HL-60 (cell line): ENCODE results near the gene INPP5E.

Source experiments
- CTCF ChIP-seq: IDR thresholded peaks from one replicate; pipeline ENCODE4 v1.5.1; 2011; ENCODE audit warnings: low read length, control low read depth, inconsistent platforms; ENCODE audit not compliant: insufficient read depth
- GABPA ChIP-seq: IDR thresholded peaks from 2 replicates; pipeline ENCODE4 v1.6.1; 2012; ENCODE audit warnings: low read depth
- POLR2AphosphoS5 ChIP-seq: IDR thresholded peaks from 2 replicates; pipeline ENCODE4 v1.6.1; 2012; ENCODE audit warnings: low read depth
- REST ChIP-seq: IDR thresholded peaks from 2 replicates; pipeline ENCODE4 v1.6.1; 2012; ENCODE audit warnings: low read depth; ENCODE audit not compliant: insufficient replicate concordance
- SPI1 ChIP-seq: IDR thresholded peaks from 2 replicates; pipeline ENCODE4 v1.6.1; 2012; ENCODE audit warnings: low read depth, mild to moderate bottlenecking, borderline replicate concordance

GRCh38 chr9:136445799-136446198, 6.2 kb upstream of the INPP5E start:
- TF ChIP-seq CTCF (no peak), REST (no peak), GABPA (no peak), POLR2AphosphoS5 (no peak), SPI1 (no peak)
